Activated CD8-positive, alpha-beta T cell treated with anti-CD3 and anti-CD28 coated beads, Interleukin-2, amount 10 ng/mL, durations not matched to agents 7 days and 5 days (primary cell): Measurements from ENCODE around the gene SEC14L6. TPM values are rescaled to one million over a fixed set of nuclear protein-coding genes. Genes with fewer than 3 reads are reported as not detected.
"Not testable (repeated sequence)": the region's sequence is repeated elsewhere in the genome, so short reads cannot be mapped to it uniquely, and the experiment has no call there.

Experiments
- ATAC-seq: fragments of 150-1000 bp; cut with Tn5 transposase; one replicate; pipeline ENCODE4 v1.10.0; 2021; ENCODE audit warnings: moderate library complexity
- CTCF ChIA-PET: fragments of 350-600 bp; sonication (Branson Sonifier 250); formaldehyde crosslinking; loops from one replicate; lab custom pipeline; 2021; ENCODE audit warnings: antibody characterized with exemption; lab: Charles Lee
- POLR2A ChIA-PET: fragments of 350-600 bp; sonication (Branson Sonifier 250); formaldehyde crosslinking; loops from one replicate; lab custom pipeline; 2021; ENCODE audit warnings: antibody characterized with exemption; lab: Charles Lee
- DNase-seq: peaks from one replicate; pipeline ENCODE4 v3.0.0-alpha.2; 2020
- H3K27ac Mint-ChIP-seq: one replicate; pipeline ENCODE4 v1.8.0; 2021; ENCODE audit warnings: mild to moderate bottlenecking, mixed read lengths
- H3K27me3 Mint-ChIP-seq: one replicate; pipeline ENCODE4 v1.8.0; 2021; ENCODE audit warnings: low read depth, mixed read lengths
- H3K36me3 Mint-ChIP-seq: one replicate; pipeline ENCODE4 v1.8.0; 2021; ENCODE audit warnings: low read depth, mixed read lengths
- H3K4me1 Mint-ChIP-seq: one replicate; pipeline ENCODE4 v1.8.0; 2021; ENCODE audit warnings: low read depth, mixed read lengths
- H3K4me3 Mint-ChIP-seq: one replicate; pipeline ENCODE4 v1.8.0; 2021; ENCODE audit warnings: mild to moderate bottlenecking, mixed read lengths
- H3K9me3 Mint-ChIP-seq: one replicate; pipeline ENCODE4 v1.8.0; 2022; ENCODE audit warnings: mixed read lengths; ENCODE audit not compliant: insufficient read depth
- total RNA-seq, 2 experiments: library from RNA; stranded (reverse); gene quantifications; one replicate each; pipeline ENCODE4 v1.2.3, GENCODE V29; 2021

The SEC14L6 gene
- total RNA-seq, 2 experiments from 2014 or later, result not detected

DNA sequence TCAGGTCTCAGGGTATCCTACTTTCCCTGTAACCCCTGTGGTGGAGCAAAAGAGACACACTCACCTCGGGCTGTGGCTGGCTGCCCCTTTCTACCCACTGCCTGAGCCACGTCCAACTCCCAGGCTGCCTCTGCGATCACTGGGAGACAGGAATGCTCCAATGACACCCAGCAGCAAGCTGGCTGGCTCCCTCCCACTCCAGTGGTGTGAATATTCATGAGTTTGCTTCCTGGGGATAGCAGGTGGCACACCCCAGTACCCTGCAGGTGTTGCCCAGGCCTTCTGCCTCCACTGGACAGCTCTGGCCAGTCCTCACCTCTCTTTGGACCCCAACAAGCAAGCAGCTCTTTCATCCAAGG, 18.2 kb upstream of the SEC14L6 start:
- no peaks in the 10 kb centered on the region for H3K9me3 Mint-ChIP-seq
- peaks cover 4% of the 10 kb centered on the region for H3K27me3 Mint-ChIP-seq
- no peak for DNase-seq
- H3K27ac Mint-ChIP-seq, result no peak overlapping the region
- CTCF ChIA-PET, result interaction anchor here (1.7 kb wide), 1 partner anchor 20 kb away, joined by 4 read pairs; no protein-coding TSS in a partner anchor
- no peaks in the 10 kb centered on the region for H3K4me1 Mint-ChIP-seq
- H3K4me3 Mint-ChIP-seq, result no peak overlapping the region
- POLR2A ChIA-PET, result no interaction called here
- no peaks in the 10 kb centered on the region for H3K36me3 Mint-ChIP-seq
- ATAC-seq, result no peak

DNA sequence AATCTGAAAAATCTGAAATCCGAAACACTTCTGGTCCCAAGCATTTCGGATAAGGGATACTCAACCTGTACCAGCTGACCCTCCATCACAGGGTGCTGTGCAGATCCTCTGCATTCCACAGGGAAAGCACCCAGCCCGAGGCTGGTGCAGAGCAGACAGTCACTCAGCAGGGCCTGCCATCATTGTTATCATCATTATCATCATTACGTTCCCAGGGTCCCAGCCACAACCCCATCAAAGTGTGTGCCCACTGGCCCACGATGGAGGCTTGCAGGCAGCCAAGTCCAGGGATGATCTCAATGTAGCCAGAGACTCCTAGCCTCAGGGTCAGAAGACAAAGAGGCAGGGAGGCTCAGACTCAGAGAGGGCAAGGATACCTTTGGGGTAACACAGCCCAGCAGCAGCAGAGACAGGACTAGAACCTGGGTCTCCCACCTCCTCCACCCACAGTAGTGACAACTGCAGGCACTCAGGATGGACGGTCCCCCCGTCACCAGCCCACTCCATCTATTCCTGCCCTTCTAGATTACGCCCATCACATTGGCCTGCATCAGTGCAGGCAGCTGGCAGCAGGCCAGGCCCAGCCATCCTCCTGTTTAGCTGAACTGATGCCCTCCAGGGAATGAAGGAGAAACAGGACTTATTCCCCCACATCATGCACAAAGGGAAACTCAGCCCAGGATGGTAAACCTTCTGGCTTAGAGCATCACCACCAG, 17.7 kb upstream of the SEC14L6 start:
- ChIA-PET CTCF (no interaction called here), POLR2A (no interaction called here)
- no peaks in the 10 kb centered on the region for H3K4me1 Mint-ChIP-seq
- no peaks in the 10 kb centered on the region for H3K36me3 Mint-ChIP-seq
- H3K9me3 Mint-ChIP-seq, result no peaks in the 10 kb centered on the region
- H3K4me3 Mint-ChIP-seq, result no peak overlapping the region
- peaks cover 4% of the 10 kb centered on the region for H3K27me3 Mint-ChIP-seq
- no peak overlapping the region for H3K27ac Mint-ChIP-seq
- ATAC-seq (no peak), DNase-seq (no peak)

DNA sequence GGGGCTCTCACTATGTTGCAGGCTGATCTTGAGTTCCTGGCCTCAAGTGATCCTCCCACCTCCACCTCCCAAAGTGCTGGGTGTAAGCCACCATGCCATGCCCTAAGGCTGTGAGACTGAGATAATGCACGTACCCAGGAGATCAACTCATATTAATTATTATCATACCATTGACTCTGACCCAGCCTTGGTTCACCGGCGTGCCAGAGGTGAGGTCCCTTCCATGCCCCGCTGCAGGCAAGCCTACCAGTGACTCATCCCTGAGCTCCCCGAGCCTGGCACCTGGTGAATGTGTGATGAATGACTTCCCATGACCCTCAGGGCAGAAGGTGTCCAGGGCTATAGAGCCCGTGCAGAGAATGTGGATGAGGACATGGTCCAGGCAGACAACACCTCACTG, 15.8 kb upstream of the SEC14L6 start:
- no peaks in the 10 kb centered on the region for H3K9me3 Mint-ChIP-seq
- no peak for DNase-seq
- no peak for ATAC-seq
- ChIA-PET POLR2A (no interaction called here), CTCF (interaction anchor here (0.9 kb wide), 1 partner anchor 44 kb away, joined by 4 read pairs; no protein-coding TSS in a partner anchor)
- no peak overlapping the region for H3K4me3 Mint-ChIP-seq
- H3K36me3 Mint-ChIP-seq, result no peaks in the 10 kb centered on the region
- H3K27me3 Mint-ChIP-seq, result peaks cover 4% of the 10 kb centered on the region
- H3K4me1 Mint-ChIP-seq, result no peaks in the 10 kb centered on the region
- no peak overlapping the region for H3K27ac Mint-ChIP-seq

DNA sequence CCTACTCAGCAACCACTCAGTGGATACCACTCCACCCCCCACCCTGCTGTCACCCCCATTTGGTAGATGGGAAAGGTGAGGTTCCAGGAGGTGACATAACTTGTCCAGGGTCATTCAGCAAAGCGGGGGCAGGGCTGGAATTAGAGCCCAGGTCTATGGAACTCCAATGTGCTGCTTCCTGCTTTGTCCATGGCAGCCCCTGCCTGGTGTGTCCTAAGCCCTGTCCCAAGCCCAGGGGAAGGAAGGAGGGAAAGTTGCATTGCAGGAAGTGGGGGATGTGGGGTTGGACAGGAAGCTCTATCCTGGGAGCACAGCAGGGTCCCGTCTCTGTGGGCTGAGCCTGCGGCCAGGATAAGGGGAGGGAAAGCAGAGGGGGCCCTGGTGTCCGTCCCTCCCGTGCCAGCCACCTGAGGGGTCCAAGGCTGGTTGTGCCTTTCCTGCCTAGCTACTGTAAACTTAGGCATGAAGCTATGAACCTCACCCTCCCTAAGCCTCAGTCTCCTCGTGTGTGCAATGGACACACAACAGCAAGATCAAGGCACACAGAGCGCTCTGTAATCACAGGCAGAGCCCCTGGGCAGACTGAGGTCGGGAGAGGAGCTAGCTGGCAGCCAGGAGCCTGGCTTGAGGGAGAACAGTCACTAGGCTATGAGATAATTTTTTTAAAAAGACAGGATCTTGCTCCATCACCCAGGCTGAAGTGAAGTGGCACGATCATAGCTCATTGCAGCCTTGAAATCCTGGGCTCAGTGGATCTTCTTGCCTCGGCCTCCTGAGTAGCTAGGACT, 15.1 kb upstream of the SEC14L6 start:
- Mint-ChIP-seq H3K27me3 (peaks cover 4% of the 10 kb centered on the region), H3K36me3 (no peaks in the 10 kb centered on the region), H3K9me3 (no peaks in the 10 kb centered on the region), H3K27ac (no peak overlapping the region), H3K4me1 (no peaks in the 10 kb centered on the region), H3K4me3 (no peak overlapping the region)
- POLR2A ChIA-PET, result no interaction called here
- DNase-seq (no peak), ATAC-seq (no peak)
- CTCF ChIA-PET, result interaction anchor here (0.9 kb wide), 1 partner anchor 45 kb away, joined by 4 read pairs; no protein-coding TSS in a partner anchor

DNA sequence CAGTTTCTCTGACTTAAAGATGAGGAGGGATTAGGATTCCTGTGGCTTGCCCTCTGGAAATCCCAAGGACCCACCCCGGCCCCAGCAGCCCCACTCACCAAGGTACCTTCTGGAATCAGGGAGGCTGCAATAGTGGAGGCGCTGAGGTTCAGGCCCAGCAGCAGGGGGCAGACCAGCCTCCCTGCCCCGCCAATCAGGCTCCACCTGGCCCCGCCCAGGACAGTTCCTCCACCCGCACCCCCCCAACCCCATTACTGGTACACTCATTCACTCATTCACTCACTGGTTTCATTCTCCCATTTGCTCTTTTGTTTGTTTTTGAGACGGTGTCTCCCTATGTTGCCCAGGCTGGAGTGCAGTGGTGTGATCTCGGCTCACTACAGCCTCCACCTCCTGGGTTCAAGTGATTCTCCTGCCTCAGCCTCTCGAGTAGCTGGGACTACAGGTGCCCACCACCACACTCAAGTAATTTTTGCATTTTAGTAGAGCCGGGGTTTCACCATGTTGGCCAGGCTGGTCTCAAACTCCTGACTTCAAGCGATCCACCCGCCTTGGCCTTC, 14.2 kb upstream of the SEC14L6 start:
- DNase-seq, H3K4me1 Mint-ChIP-seq, POLR2A ChIA-PET, CTCF ChIA-PET, H3K4me3 Mint-ChIP-seq, ATAC-seq, H3K36me3 Mint-ChIP-seq, H3K27me3 Mint-ChIP-seq, H3K27ac Mint-ChIP-seq, H3K9me3 Mint-ChIP-seq: not testable (repeated sequence)

DNA sequence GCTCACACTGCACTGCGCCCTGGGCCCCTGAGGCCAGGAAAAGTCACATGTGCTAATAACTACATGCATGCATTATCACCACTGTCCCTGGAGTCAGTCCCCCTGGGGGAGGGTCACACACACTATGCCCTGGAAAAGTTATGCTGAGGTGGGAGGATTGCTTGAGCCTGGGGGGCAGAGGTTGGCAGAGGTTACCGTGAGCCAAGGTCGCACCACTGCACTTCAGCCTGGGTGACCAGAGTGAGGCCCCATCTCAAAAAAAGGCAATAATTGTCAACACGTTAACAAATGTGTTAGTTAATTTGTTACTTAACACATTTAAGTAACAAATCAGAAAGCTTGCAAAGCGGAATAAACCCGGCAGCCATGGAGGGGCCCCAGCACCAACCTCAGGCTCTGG, 13.3 kb upstream of the SEC14L6 start:
- Mint-ChIP-seq H3K27me3 (no peaks in the 10 kb centered on the region), H3K27ac (no peak overlapping the region), H3K4me1 (no peaks in the 10 kb centered on the region), H3K4me3 (no peak overlapping the region), H3K36me3 (no peaks in the 10 kb centered on the region), H3K9me3 (no peaks in the 10 kb centered on the region)
- DNase-seq, result no peak
- ChIA-PET CTCF (no interaction called here), POLR2A (no interaction called here)
- ATAC-seq, result no peak

DNA sequence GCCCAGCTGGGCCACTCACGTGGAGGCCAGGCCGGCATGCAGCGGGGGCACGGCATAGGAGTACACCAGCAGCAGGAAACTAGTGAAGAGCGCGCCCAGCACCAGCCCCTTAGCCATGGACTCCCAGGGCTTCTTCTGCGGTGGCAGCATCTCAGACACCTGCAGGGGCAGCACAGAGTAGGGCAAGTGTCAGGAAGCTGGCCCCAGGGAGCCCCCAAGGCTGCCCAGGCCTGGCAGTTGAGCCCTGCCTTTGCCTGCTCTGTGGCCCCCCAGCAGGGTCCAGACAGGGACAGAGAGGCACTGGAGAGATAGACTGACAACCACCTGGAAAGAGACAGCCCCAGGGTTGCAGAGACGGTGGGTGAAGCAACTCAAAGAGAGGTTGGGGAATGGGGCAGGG, 10.7 kb upstream of the SEC14L6 start:
- no peaks in the 10 kb centered on the region for H3K4me1 Mint-ChIP-seq
- no peaks in the 10 kb centered on the region for H3K9me3 Mint-ChIP-seq
- ChIA-PET CTCF (no interaction called here), POLR2A (no interaction called here)
- peak; percentile 35 for ATAC-seq
- H3K27me3 Mint-ChIP-seq, result no peaks in the 10 kb centered on the region
- H3K27ac Mint-ChIP-seq, result no peak overlapping the region
- H3K4me3 Mint-ChIP-seq, result no peak overlapping the region
- no peaks in the 10 kb centered on the region for H3K36me3 Mint-ChIP-seq
- DNase-seq, result no peak

DNA sequence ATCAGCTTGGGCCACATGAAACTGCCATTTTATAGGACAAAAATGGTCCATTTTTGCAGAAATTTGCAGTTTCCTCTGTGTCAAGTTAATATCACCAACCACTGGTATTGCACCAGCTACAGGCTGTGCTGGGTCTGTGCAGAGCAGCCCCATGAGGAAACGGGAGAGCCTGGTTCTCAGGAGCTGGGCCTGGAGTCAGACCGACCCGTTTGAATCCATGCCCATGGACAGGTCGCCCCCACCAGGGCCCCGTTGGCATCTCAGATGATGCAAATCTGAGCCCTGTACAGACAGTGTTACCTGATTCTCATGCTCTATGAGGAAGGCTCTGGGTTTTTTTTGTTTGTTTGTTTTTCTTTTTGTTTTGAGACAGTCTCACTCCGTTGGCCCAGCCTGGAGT, 9.8 kb upstream of the SEC14L6 start:
- ChIA-PET CTCF (no interaction called here), POLR2A (no interaction called here)
- H3K27me3 Mint-ChIP-seq, result no peaks in the 10 kb centered on the region
- no peak overlapping the region for H3K4me3 Mint-ChIP-seq
- no peak overlapping the region for H3K27ac Mint-ChIP-seq
- ATAC-seq (no peak), DNase-seq (no peak)
- H3K36me3 Mint-ChIP-seq, result no peaks in the 10 kb centered on the region
- no peaks in the 10 kb centered on the region for H3K9me3 Mint-ChIP-seq
- H3K4me1 Mint-ChIP-seq, result no peaks in the 10 kb centered on the region

DNA sequence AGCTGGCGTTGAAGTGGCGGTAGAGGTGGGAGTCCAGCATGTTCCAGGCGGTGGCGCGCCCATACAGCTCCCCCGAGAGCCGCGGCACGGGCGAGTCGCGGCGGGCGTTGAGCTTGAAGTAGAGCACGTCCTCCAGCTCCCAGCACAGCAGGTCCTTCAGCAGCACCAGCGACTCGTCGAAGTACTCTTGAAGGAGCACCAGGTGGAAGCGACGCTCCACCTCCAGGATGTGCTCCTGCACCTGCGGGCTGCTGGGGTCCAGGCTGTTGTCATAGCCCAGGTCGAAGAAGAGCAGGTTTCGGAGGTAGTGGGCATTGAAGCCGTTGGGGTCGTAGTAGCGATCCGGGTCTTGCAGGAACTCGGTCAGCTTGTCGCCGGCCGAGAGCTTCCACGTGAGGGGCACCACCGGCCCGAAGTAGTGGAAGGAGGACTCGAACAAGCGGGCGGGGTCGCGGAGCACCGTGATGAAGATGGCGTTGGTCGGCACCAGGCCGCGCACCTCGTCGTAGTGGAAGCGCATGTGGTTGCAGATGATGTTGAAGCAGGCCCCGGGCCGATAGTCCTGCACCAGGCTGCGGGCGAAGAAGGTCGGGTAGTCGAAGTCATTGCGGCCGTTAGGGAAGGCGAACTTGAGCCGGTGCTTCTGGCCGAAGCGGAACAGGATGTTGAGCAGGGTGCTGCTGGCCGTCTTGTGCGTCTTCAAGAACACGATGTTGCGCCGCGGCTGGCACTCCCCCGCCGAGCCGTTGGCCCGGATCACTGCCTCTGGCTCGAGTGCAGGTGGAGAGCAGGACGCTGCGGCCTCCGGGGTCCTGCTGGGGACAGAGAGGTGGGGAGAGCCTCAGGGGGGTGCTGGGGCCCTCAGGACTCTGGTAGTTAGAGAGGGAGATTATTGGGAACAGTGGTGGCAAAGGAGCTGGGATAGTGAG, 9.0 kb upstream of the SEC14L6 start:
- POLR2A ChIA-PET, result no interaction called here
- Mint-ChIP-seq H3K36me3 (no peaks in the 10 kb centered on the region), H3K27me3 (no peaks in the 10 kb centered on the region), H3K9me3 (no peaks in the 10 kb centered on the region), H3K4me1 (no peaks in the 10 kb centered on the region), H3K27ac (no peak overlapping the region), H3K4me3 (no peak overlapping the region)
- CTCF ChIA-PET, result no interaction called here
- DNase-seq, result no peak
- ATAC-seq, result no peak

DNA sequence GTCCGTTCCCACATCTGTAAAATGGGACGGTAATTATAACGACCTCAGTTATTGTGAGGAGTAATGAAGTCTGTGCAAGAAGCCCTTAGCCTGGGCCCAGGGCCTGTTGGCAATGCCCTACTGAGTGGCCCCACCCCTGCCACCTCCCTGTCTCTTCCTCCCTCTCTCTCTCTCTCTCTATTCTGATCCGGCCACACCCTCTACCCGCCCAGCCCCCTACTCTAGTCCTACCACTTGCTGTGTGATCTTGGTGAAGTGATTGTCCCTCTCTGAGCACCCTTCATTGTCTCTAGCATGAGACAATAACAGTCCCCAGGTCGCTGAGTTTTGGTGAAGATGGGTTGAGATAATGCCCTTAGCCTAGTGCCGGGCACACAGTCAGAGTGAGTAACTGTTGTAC, 7.4 kb upstream of the SEC14L6 start:
- DNase-seq (no peak), ATAC-seq (no peak)
- Mint-ChIP-seq H3K4me3 (no peak overlapping the region), H3K4me1 (no peaks in the 10 kb centered on the region), H3K36me3 (no peaks in the 10 kb centered on the region), H3K9me3 (no peaks in the 10 kb centered on the region), H3K27ac (no peak overlapping the region), H3K27me3 (no peaks in the 10 kb centered on the region)
- CTCF ChIA-PET, result no interaction called here
- POLR2A ChIA-PET, result no interaction called here

DNA sequence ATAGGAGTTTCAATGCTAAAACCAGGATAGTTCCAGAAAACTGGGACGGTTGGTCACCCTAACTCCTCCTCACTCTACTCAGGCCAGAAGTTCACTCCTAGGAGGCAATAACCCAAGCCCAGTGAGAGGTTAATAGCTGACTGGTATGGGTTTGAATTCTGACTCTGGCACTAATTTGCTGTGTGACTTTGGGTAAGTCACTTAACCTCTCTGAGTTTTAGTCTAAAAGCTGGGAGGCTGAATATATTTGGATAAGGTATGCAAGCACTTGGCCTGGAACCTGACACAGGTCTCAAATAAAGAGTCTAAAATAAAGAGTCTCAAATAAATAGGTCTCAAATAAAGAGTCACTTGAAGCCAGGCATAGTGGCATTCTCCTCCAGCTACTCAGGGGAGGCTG, 6.2 kb upstream of the SEC14L6 start:
- DNase-seq (no peak), ATAC-seq (no peak)
- H3K4me3 Mint-ChIP-seq, result no peak overlapping the region
- H3K36me3 Mint-ChIP-seq, result no peaks in the 10 kb centered on the region
- H3K4me1 Mint-ChIP-seq, result no peaks in the 10 kb centered on the region
- no peak overlapping the region for H3K27ac Mint-ChIP-seq
- ChIA-PET CTCF (no interaction called here), POLR2A (no interaction called here)
- no peaks in the 10 kb centered on the region for H3K9me3 Mint-ChIP-seq
- peaks cover 2% of the 10 kb centered on the region for H3K27me3 Mint-ChIP-seq
